SK-N-MC (cell line): Measurements from ENCODE around the gene CA6.
"Not testable (repeated sequence)": the region's sequence is repeated elsewhere in the genome, so short reads cannot be mapped to it uniquely, and the experiment has no call there.

Experiments
- EZH2 ChIP-seq: fragments of 200-600 bp; sonication (generic); IDR thresholded peaks from one replicate; pipeline ENCODE4 v1.6.1; 2017; ENCODE audit warnings: antibody characterized with exemption
- POLR2AphosphoS5 ChIP-seq: IDR thresholded peaks from 2 replicates; pipeline ENCODE4 v1.6.1; 2012; ENCODE audit warnings: mild to moderate bottlenecking, low read depth, low read length, borderline replicate concordance

DNA sequence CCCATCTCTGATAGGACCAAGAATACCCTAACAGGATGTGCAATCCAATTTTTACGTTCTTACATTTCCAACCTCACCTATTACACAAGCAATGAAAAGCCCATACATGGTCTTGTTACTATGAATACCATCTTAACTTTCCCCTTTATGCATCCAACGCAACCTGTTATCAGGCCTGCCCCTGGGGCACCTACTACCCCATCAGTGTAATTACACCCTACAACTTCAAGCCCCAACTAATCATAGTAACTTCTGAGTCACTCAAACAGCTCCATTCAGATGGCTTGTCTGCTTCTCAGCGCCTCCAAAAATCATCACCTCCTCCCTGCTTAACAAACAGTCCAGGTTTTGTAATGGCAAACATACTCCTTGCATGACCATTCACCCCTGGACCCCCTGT is 48.9 kb upstream of the CA6 start:
- not testable (repeated sequence) for TF ChIP-seq EZH2, POLR2AphosphoS5
